Islet precursor cell (in vitro differentiated cells): ENCODE measurements around the gene TULP3.
"Not testable (repeated sequence)": the region's sequence is repeated elsewhere in the genome, so short reads cannot be mapped to it uniquely, and the experiment has no call there.

Experiments used
- DNase-seq: peaks from one replicate; pipeline ENCODE4 v3.0.0-alpha.2; 2018

TULP3 gene, protein sequence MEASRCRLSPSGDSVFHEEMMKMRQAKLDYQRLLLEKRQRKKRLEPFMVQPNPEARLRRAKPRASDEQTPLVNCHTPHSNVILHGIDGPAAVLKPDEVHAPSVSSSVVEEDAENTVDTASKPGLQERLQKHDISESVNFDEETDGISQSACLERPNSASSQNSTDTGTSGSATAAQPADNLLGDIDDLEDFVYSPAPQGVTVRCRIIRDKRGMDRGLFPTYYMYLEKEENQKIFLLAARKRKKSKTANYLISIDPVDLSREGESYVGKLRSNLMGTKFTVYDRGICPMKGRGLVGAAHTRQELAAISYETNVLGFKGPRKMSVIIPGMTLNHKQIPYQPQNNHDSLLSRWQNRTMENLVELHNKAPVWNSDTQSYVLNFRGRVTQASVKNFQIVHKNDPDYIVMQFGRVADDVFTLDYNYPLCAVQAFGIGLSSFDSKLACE

GRCh38 chr12:2890388-2891239 lies at the start of gene TULP3:
TSS of gene TULP3 (plus strand) at chr12:2890891. CDS start at chr12:2890948, 57 bp downstream.
- DNase-seq = peak; percentile 100

GRCh38 chr12:2841056-2841650 lies 49.5 kb upstream of the TULP3 start:
- DNase-seq = no peak

- no peak for DNase-seq
These were observed 47.7 kb upstream of the TULP3 start for GRCh38 chr12:2842948-2843347.

DNA sequence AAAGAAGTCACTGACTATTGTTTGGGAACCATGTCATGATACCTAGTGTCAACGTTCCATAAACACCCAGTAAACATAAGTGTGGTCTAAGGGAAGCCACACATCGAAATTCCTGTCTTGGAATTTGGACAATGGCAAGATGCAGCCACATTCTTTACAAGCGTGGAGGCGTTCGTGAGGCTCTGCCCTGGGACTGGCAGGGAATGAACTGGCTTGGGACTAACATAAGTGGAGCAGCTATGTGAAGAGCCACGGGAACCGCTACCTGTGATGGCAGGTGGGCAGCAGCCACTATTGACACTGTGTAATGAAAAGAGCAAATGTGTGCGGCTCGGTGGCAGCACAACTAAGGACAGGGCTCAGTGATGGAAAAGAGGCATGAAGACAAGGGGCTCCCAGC lies 45.9 kb upstream of the TULP3 start:
- peak; percentile 80 for DNase-seq

DNA sequence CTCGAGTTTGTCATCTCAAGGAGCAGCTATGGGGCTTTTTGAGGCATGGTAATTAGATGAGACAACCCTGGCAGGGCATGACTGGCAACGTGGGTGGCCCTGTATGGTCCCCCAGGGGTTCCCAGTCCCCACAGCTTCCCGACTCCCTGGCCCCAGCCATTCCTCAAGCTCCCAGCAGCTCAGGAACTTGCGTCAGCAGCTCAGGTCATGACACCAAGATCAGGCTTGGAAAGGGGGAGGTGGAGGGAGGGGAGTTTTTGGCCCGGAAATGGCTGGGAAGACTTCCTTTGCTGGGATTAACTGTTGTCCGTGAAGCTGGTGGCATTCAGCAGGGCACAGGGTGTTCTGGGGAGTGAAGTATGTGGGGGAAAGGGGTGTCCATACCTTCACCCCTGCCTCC lies 45.4 kb upstream of the TULP3 start:
- DNase-seq = peak; percentile 78

- no peak for DNase-seq
These were observed 38.8 kb upstream of the TULP3 start for GRCh38 chr12:2851931-2852330.

- peak; percentile 97 for DNase-seq
These were observed 37.1 kb upstream of the TULP3 start for GRCh38 chr12:2853626-2854025.

GRCh38 chr12:2854669-2855453 lies 35.8 kb upstream of the TULP3 start:
- no peak for DNase-seq

GRCh38 chr12:2855546-2855945 lies 35.1 kb upstream of the TULP3 start:
- DNase-seq = no peak

DNA sequence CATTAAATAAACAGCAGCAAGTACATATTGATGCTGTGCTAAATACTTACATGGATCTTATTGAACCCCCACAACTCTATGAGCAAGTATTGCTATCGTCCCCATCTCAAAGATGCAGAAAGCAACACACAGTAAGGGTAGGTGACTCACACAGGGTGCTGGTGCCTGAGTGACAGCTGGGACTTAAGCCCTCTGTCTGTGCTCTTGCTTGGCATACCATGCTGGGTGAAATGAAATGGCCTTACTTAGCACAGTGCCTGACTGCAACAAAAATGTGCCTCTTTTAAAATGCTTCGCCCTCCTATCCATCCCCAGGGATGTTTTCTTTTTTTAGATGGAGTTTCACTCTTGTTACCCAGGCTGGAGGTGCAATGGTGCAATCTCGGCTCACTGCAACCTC lies 34.6 kb upstream of the TULP3 start:
- DNase-seq = no peak

DNA sequence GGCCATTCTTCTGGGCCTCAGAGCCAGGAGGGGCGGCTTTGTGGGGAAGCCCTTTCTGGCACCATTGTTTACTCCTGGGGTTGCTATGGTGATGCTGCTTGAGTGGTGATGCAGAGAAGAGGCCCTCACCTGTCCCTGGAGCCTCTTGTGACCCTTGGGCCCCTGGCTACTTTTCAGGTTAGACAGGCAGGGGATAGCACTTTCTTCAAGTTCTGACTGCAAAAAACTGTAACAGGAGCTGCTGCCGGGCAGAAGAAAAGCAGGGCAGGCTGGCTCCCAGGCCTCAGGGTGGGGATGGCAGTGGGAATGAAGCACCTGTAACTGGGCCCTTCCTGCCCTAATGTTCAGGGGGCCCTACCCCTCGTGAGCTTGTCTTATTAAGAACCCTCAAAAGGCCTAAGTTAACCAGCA lies 33.7 kb upstream of the TULP3 start, which contains the start of gene TEX52:
Gene TEX52 (minus strand): TSS at position 19 of the 411 bp plus-strand sequence. CDS start 13 bp downstream, at position 6.
- DNase-seq = peak; percentile 81

- no peak for DNase-seq
These were observed 33.1 kb upstream of the TULP3 start for GRCh38 chr12:2857576-2857975.

DNA sequence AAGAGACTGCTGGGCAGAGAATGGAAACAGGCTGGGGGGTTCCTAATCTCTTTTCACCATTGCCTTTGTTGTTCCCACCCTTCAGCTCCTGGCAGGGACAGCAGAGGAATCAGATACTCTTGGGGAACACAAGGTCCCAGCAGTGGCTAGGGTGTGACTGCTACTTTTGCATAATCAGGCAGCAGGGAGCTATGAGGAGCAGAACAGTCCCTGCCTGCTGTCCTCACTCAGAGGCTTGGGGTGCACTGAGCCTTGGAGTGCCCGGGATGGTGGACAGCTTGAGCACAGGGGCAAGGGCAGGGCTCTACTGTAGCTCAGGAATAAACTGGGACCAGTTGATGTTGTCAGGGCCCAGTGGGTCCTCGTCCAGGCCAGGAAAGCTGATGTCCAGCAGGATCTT lies 32.4 kb upstream of the TULP3 start:
- no peak for DNase-seq

GRCh38 chr12:2858944-2859421 lies 31.7 kb upstream of the TULP3 start:
- no peak for DNase-seq

- no peak for DNase-seq
These were observed 30.5 kb upstream of the TULP3 start for GRCh38 chr12:2860170-2860569.

DNA sequence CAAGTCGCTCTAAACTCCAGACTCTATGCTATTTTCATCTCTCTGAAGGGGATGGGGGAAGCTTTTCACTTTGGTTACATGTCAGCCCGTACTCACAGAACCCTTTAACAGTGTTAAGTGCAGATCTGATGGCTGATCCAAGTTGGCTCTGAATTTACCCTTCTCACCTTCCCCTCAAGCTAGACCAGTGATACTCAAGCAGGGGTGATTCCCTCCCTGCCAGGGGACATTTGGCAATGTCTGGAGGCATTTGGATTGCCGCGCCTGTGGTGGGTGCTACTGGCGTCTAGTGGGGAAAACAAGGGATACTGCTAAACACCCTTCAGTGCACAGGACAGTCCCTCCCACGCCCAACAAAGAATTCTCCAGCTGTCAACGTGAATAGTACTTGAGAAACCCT lies 27.8 kb upstream of the TULP3 start:
- DNase-seq = no peak

GRCh38 chr12:2863402-2863801 lies 27.3 kb upstream of the TULP3 start:
- not testable (repeated sequence) for DNase-seq

DNA sequence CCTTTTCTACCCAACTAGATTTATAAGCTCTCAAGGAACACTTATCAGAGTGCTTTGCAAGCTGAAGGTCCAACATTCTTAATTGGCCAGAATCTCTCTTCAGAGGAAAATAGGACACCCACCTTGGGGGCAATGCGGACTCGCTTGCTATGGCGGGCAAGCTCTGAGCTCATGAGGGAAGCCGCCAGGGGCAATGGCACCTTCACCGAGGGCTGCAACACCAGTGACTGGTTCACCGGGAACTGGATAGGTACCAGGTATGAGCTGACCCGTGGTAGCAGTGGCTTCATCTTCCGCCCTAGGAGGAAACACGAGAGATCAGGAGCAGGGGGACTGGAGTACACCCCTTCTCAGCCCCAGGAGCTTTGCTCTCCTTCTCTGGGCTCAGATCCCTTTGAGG lies 26.5 kb upstream of the TULP3 start:
- DNase-seq = no peak

- DNase-seq = not testable (repeated sequence)
These were observed 21.6 kb upstream of the TULP3 start for GRCh38 chr12:2868986-2869632.

DNA sequence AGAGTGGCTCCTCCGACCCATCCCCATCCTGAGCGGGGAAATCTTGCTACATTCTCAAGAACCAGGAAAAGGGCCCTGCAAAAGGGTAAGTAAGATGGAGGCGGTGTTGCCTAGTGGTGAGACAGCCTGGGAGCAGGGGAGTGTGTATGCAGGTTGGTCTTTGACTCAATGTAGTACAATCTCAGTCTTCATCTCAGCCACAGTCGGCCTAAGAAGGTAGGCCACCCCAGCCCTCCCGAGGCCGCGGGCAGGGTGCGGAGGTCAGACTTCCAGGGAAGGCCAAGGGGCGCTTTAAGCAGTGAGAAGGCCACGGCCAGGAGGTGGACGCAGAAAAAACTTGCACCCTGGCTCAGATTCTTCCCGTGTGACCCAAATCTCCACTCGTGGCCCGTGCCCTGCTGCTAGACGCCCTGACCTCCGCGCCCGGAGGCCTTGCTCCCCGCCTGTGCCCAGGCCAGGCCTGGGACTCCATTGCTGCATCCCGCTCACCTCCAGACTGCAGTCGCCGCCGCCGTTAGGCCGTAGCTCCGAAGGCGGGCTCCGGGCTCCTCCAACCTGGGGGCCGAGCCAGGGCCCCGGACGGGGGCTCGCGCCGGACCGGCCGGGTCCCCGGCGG lies 14.2 kb upstream of the TULP3 start:
- no peak for DNase-seq
